ENCODE data around the gene GCSAM. TPM values are rescaled to one million over a fixed set of nuclear protein-coding genes. Genes with fewer than 3 reads are reported as not detected.

GCSAM gene
- polyA plus RNA-seq, 3 donors, result 0.86 to 2.0 (median 1.7) TPM

- no peak for DNase-seq (ENCODE audit: low read depth in 3 of 3, low spot score in 2 of 3)
These were observed 21.2 kb downstream of the GCSAM start for GRCh38 chr3:112111785-112112402.

GRCh38 chr3:112109322-112109721 is 23.7 kb downstream of the GCSAM start:
- no peak for DNase-seq (ENCODE audit: low read depth in 3 of 3, low spot score in 2 of 3)

GRCh38 chr3:112104774-112105173 is 28.3 kb downstream of the GCSAM start:
- DNase-seq (ENCODE audit: low read depth in 3 of 3, low spot score in 2 of 3), result no peak

- no peak for DNase-seq (ENCODE audit: low read depth in 3 of 3, low spot score in 2 of 3)
These were observed 31.1 kb downstream of the GCSAM start for GRCh38 chr3:112101916-112102315.

- no peak for DNase-seq (ENCODE audit: low read depth in 3 of 3, low spot score in 2 of 3)
These were observed 35.7 kb downstream of the GCSAM start for GRCh38 chr3:112097378-112097777.

- no peak for DNase-seq (ENCODE audit: low read depth in 3 of 3, low spot score in 2 of 3)
These were observed 36.9 kb downstream of the GCSAM start for GRCh38 chr3:112096176-112096575.

- DNase-seq (ENCODE audit: low read depth in 3 of 3, low spot score in 2 of 3), result no peak
These were observed 37.3 kb downstream of the GCSAM start for GRCh38 chr3:112095731-112096130.

- DNase-seq (ENCODE audit: low read depth in 3 of 3, low spot score in 2 of 3), result no peak
These were observed 39.9 kb downstream of the GCSAM start for GRCh38 chr3:112093180-112093522.

GRCh38 chr3:112092496-112093179 is 40.4 kb downstream of the GCSAM start:
- no peak for DNase-seq (ENCODE audit: low read depth in 3 of 3, low spot score in 2 of 3)

- DNase-seq (ENCODE audit: low read depth in 3 of 3, low spot score in 2 of 3), result no peak
These were observed 42.0 kb downstream of the GCSAM start for GRCh38 chr3:112090887-112091586.

GRCh38 chr3:112089956-112090886 is 42.8 kb downstream of the GCSAM start:
- no peak for DNase-seq (ENCODE audit: low read depth in 3 of 3, low spot score in 2 of 3)

- no peak for DNase-seq (ENCODE audit: low read depth in 3 of 3, low spot score in 2 of 3)
These were observed 44.1 kb downstream of the GCSAM start for GRCh38 chr3:112088944-112089343.

GRCh38 chr3:112087746-112088145 is 45.3 kb downstream of the GCSAM start:
- DNase-seq (ENCODE audit: low read depth in 3 of 3, low spot score in 2 of 3), result no peak

- DNase-seq (ENCODE audit: low read depth in 3 of 3, low spot score in 2 of 3), result no peak
These were observed 46.0 kb downstream of the GCSAM start for GRCh38 chr3:112086875-112087524.

GRCh38 chr3:112086076-112086854 is 46.8 kb downstream of the GCSAM start, which contains the start of gene C3orf52:
TSS of gene C3orf52 (plus strand) at chr3:112086389. CDS start at chr3:112086408, 19 bp downstream.
- peak in 2 of 3 donors; percentile 61 to 80 for DNase-seq (ENCODE audit: low read depth in 3 of 3, low spot score in 2 of 3)

- DNase-seq (ENCODE audit: low read depth in 3 of 3, low spot score in 2 of 3), result no peak
These were observed 47.3 kb downstream of the GCSAM start for GRCh38 chr3:112085735-112086075.

- no peak for DNase-seq (ENCODE audit: low read depth in 3 of 3, low spot score in 2 of 3)
These were observed 47.9 kb downstream of the GCSAM start for GRCh38 chr3:112084980-112085705.

- DNase-seq (ENCODE audit: low read depth in 3 of 3, low spot score in 2 of 3), result no peak
These were observed 49.8 kb downstream of the GCSAM start for GRCh38 chr3:112083239-112083638.
